OCI-LY7 (cell line): Measurements from ENCODE around the gene KRTAP19-4.

Experiments
- CTCF ChIP-seq: fragments of 200-600 bp; sonication (generic); conservative IDR thresholded peaks from 2 replicates; pipeline ENCODE4 v1.5.1; 2014; ENCODE audit warnings: mild to moderate bottlenecking, antibody characterized with exemption, low read length, moderate library complexity, mixed read lengths
- EZH2phosphoT487 ChIP-seq: fragments of 200-600 bp; sonication (generic); IDR thresholded peaks from 2 replicates; pipeline ENCODE4 v1.6.1; 2018; ENCODE audit warnings: low read depth, borderline replicate concordance, mild to moderate bottlenecking, mixed run types, antibody characterized with exemption, low read length, moderate library complexity, mixed read lengths

GRCh38 chr21:30497065-30497464, at the start of gene KRTAP19-4:
- TF ChIP-seq CTCF (no peak), EZH2phosphoT487 (no peak)
